NCI-H2196 (cell line): ENCODE data around the gene MYO15B.

Source experiments
- DNase-seq: peaks from one replicate; lab custom pipeline; 2025; ENCODE audit not compliant: unreplicated experiment; lab: John Stamatoyannopoulos, UW

MYO15B gene

DNA sequence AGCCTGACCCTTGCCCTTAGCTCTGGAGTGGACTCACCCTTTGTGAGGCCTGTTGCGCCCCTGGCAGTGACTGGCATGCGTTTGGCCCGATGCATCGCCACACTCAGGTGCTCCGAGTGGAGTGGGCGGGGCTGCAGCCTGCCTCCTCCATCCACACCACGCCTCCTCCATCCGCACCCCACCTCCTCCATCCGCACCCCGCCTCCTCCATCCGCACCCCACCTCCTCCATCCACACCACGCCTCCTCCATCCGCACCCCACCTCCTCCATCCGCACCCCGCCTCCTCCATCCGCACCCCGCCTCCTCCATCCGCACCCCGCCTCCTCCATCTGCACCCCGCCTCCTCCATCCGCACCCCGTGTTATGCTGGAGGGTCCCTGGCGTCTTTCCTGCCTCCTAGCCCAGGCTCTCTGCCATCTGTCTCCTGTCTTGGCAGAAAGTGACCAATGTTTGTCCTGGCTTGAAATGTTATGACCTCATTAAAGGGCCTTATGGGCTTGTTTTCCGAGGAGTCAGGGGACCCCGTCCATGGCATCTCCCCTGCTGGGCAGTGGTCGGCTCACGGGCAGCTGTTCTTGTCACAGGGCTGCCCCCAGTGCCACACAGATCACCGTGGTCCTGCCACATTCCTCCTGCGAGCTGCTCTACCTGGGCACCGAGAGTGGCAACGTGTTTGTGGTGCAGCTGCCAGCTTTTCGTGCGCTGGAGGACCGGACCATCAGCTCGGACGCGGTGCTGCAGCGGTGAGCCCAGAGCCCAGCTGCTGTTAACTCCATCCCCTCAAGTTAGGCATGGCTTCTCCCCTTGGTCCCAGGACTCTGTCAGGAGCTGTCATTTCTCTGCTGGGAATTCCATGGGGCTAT is 28.7 kb upstream of the MYO15B start:
- DNase-seq: no peak

DNA sequence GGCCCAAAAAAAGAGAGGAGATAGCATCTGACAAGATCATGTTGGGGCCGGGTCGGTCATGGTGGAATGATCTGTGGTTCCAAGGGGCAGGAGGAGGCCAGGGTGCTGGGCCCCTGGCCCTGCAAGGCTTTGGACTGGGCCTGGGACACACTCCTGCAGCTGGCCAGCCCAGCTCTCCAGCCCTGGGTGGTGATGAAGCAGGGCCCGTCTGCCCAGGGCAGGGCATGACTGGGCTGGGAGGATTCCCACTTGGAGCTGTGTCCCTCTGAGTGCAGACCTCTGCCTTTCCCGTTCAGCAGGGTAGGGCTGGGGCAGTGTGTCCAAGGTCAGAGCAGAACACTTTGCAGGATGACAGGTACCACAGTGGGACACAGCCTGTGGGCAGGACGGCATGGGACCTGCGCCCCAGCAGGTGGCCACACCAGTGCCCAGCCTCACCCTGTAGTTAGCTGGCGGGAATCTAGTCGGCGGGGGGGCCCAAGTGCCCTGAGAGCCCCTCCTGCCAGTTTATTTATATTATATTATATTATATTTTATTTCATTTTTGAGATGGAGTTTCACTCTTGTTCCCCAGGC is 27.6 kb upstream of the MYO15B start:
- DNase-seq: no peak

DNA sequence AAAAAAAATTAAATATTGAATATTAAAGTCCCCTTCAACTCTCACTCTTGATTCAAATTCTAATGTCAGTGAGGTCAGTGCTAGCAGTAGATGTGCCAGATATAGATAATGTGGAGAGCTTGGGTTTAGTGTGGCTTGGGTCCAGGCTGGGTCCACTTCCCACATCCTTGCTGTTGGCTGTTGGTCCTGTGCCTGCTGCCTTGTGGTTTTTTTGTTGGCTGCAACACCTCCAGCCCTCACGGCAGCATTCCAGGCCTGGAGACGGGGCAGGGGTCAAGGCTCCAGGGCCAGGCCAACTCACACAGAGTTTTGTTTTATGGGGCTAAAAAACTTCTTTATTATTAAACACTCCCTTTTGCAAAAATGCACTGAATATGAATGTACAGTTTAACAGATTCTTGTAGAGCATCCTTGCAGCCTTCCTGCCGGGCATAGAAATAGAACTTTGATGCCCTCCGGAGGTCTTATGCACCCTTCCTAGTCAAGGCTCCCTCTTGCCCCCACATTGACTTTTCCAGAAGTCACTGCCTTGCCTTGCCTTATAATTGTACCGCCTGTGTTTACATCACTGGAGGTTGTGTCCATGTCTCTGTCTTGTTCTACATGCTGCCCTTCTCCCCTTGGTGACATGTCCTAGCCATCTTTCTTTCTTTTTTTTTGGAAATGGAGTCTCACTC is 25.5 kb upstream of the MYO15B start:
- no peak for DNase-seq

DNA sequence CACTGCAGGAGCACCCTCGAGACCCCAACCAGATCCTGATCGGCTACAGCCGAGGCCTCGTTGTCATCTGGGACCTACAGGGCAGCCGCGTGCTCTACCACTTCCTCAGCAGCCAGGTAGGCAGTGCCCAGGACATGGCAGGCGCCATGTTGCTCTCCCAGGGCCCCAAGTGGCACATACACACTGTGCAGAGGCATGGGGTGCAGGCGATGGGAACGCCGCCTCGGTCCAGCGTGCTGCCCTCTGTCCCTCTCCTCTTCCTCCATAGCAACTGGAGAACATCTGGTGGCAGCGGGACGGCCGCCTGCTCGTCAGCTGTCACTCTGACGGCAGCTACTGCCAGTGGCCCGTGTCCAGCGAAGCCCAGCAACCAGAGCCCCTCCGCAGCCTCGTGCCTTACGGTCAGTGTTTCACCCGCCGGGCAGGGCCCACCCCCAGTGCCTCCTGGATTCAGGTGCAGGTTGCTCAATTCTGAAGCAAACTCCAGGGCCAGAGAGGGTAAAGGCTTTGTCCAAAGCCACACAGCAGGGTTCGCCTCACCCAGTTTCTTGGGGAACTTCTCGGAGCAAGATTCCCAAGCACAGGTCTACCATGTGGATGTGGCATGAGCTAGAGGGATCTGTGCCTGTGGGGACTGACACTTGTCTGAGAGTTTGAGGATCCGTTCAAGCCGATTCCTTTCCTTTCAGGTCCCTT is 24.4 kb upstream of the MYO15B start:
- DNase-seq: no peak

DNA sequence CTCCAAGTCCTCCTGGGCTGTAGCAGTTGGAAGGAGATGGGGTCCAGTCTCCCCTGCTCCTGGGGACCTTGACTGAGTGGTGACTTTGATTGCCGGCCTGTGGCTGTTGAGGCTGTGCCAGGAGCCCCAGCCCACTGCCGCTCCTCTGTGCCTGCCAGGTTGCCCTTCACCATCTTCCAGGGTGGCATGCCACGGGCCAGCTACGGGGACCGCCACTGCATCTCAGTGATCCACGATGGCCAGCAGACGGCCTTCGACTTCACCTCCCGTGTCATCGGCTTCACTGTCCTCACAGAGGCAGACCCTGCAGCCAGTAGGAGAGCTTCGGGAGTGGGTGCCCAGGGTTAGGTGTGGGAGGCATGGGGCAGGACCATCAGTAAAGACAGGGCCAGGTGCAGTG is 23.4 kb upstream of the MYO15B start:
- no peak for DNase-seq

DNA sequence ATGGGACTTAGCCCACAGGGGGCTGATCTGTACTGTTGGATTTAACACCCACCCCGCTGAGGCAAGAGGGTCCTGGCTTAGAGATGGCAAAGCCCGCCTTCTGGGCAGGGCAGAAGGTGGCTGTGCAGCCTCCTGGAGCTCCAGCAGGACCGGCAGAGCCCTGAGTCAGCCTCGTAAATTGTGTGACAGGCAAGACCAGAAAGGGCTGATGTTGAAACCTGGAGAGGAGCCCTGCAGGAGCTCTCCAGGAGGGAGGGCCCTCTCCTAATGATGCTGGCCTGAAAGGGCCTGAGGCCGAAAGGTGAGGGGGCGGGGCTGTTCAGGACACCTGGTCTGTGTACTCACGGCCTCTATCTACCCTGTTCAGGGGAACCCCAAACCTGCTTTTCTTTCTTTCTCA is 22.5 kb upstream of the MYO15B start:
- no peak for DNase-seq

DNA sequence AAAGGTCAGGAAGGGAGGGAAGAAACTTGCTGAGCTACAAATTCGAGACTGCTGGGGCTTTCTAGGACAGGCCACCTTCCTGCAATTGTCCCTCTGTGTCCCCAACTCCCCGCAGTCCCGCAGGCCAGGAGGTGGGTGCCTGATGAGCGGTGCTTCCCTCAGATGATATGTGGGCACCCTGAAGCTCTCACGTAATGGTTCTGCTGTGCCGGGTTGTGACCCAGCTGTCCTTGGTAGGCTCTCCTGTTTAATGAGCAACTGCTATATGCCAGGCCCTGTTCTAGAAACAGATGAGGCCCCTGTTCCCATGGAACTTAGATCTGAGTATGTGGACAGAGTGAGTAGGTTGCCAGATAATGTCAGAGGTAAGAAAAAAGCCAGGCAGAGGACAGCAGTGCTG is 22.0 kb upstream of the MYO15B start:
- DNase-seq: no peak

DNA sequence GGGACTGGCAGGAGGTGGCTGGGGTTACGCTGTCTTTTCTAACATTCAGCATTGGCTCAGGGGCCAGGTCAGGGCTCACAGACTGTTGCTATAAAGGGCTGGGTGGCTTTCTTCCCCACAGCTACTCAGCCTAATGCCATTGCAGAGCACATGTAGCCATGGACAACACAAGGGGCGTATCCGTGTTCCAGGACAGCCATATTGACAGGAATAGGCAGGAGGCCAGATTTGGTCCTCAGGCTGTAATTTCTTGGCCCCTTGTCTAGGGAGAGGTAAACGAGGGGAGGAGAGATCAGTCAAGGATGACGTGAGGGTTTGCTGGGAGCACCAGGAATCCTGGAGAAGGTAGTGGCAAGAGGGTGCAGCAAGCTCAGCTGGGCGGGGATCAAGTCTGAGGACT is 21.2 kb upstream of the MYO15B start:
- no peak for DNase-seq

DNA sequence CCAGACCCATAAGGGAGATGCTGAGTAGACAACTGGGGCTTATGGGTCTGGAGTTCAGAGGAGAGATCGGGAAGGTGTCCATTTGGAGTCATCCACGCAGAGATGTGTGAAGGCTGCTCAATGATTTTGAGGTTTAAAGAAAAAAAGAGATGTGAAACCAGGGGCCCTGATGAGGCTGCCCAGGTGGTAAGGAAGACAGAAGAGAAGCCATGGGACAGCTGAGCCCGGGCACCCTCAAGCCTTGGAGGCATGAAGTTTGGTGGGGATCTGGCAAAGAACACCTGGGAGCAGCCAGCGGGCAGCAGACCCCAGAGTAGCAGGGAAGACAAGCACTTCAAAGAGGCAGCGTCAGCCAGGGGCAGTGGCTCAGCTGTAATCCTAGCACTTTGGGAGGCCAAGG is 20.8 kb upstream of the MYO15B start:
- DNase-seq: no peak

DNA sequence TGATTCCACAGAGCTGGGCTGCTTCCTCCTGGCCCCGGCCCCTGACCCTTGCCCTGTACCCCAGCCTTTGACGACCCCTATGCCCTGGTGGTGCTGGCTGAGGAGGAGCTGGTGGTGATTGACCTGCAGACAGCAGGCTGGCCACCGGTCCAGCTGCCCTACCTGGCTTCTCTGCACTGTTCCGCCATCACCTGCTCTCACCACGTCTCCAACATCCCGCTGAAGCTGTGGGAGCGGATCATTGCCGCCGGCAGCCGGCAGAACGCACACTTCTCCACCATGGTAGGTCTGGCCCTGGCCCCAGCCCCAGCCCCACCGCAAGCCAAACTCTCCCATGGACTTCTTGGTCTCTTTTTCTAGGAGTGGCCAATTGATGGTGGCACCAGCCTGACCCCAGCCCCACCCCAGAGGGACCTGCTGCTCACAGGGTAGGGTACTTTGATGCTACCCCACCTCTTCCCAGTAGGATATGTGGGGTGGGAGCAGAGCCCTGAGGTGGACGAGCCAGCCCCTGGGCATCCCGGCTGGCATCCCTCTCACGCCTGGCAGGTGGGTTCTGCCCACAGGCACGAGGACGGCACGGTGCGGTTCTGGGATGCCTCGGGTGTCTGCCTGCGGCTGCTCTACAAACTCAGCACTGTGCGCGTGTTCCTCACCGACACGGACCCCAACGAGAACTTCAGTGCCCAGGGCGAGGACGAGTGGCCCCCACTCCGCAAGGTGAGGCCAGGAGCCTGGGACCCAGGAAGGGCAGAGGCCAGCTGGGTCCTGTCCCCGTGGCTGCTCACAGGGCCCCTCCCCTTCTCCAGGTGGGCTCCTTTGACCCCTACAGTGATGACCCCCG is 19.0 kb upstream of the MYO15B start:
- DNase-seq: no peak

DNA sequence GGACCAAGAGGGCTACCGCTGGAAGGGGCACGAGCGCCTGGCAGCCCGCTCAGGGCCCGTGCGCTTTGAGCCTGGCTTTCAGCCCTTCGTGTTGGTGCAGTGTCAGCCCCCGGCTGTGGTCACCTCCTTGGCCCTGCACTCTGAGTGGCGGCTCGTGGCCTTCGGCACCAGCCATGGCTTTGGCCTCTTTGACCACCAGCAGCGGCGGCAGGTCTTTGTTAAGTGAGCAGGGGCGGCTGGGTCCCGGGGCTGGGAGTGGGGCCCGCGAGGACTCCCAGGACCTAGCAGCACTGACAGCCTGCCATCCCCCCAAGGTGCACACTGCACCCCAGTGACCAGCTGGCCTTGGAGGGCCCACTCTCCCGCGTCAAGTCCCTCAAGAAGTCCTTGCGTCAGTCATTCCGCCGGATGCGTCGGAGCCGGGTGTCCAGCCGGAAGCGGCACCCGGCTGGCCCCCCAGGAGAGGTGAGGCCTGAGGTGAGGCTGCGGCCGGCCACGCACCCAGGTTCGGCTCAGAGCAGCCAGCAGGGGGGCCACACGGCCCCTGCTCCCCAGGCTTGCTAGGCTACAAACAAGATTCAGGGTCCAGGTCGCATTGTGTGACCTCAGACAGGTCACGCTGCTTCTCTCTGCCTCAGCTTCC is 17.4 kb upstream of the MYO15B start:
- no peak for DNase-seq

DNA sequence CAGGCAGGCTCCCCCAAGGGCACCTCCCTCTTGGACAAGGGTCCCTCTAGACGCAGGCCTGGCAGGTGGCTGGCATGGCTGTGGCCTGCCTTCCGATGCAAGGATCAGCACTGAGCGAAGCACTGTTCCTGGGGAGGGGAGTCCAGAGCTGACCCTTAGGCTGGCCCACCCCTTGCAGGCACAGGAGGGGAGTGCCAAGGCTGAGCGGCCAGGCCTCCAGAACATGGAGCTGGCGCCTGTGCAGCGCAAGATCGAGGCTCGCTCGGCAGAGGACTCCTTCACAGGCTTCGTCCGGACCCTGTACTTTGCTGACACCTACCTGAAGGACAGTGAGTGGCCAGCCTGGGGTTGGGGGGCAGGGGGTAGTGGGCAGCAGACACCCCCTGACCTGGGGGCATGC is 16.8 kb upstream of the MYO15B start:
- no peak for DNase-seq

DNA sequence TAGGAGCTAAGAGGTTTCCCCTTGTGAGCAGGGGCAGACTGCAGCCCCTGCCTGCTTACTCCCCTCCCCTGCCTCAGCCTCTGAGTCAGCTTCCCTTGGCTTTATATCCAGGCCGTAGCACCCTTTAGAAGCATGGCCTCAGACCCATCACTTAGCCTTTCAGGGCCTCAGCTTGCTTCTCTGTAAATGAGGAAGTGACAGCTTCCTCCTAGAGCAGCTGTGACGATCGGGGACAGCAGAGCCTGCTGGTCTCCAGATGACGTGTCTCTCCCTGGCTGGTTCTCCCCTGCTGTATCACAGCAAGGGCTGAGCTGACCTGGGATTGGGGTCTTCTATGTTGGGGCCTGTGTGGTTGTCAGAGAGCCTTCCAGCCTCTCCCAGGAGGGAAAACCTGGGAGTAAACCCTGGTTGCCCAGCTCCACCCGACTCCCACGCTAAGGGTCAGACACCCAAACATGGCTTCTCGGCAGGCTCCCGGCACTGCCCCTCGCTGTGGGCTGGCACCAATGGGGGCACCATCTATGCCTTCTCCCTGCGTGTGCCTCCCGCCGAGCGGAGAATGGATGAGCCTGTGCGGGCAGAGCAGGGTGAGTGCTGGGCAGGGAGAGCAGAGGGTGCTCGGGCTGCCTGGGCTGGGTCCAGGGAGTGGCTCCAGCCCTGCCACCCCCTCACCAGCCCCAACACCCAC is 16.3 kb upstream of the MYO15B start:
- no peak for DNase-seq

DNA sequence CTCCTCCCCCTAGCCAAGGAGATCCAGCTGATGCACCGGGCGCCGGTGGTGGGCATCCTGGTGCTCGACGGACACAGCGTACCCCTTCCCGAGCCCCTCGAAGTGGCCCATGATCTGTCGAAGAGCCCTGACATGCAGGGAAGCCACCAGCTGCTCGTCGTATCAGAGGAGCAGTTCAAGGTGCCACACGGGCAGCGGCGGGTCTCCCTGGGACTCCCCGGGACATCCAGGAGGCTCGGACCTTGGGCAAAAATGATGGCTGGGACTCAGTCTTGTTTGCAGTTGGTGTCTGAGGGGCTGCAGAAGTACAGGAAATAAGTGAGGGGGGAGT is 15.8 kb upstream of the MYO15B start:
- no peak for DNase-seq

DNA sequence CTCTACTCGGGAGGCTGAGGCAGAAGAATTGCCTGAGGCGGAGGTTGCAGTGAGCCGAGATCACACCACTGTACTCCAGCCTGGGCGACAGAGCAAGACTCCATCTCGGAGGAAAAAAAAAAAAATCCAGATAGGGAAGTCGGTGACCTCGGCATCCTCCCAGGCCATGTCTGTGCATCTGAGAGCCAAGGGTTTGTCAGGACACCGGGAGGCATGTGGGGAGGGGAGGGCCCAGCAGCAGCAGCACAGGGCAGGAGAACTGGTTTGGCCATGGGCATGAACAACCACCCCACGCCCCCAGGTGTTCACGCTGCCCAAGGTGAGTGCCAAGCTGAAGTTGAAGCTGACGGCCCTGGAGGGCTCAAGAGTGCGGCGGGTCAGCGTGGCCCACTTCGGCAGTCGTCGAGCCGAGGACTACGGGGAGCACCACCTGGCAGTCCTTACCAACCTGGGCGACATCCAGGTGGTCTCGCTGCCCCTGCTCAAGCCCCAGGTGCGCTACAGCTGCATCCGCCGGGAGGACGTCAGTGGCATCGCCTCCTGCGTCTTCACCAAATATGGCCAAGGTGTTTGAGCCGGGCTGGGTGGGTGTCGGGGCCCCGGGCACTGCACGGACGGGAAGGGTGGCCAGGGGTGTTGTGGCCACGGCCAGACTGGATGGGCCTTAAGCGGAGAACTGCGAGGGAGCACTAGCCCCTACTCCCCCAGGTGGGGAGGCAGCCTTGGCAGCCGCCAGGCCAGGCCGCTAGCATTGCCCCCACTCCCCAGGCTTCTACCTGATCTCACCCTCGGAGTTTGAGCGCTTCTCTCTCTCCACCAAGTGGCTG is 14.7 kb upstream of the MYO15B start:
- DNase-seq: no peak

DNA sequence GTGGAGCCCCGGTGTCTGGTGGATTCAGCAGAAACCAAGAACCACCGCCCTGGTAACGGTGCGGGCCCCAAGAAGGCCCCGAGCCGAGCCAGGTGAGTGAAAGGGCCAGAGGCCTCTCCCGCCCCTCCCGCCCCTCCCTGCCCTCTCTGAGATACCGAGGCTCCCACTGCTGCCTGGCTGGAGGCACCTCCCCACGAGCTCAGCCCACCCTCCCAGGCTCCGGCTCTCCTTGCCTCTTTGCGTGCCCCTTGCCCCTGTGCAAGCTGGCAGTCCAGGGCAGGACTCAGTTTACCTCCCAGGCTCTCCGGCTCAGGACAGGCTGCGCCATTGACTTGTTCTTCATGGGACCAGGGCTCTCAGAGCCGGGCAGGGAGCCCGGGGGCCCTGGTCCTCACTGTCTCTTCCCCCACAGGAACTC is 14.1 kb upstream of the MYO15B start:
- DNase-seq: no peak

DNA sequence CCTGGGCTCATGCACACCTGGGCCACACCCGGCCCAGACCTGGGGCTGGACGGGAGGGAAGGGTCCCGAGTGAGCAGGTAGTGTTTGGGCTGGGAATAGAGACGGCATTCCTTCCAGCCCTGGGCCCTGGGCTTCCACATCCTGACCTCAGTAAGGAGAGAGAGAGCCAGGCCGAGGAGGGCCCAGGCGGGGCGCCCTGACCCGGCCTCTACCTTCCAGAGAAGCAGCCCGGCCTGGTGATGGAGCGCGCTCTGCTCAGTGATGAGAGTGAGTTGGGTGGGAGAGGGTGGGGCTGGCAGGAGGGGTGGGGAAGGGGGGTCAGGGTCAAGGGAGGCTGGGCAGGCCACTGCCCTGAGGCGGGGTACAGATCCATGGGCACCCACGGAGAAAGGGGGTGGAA is 13.6 kb upstream of the MYO15B start:
- DNase-seq: no peak

DNA sequence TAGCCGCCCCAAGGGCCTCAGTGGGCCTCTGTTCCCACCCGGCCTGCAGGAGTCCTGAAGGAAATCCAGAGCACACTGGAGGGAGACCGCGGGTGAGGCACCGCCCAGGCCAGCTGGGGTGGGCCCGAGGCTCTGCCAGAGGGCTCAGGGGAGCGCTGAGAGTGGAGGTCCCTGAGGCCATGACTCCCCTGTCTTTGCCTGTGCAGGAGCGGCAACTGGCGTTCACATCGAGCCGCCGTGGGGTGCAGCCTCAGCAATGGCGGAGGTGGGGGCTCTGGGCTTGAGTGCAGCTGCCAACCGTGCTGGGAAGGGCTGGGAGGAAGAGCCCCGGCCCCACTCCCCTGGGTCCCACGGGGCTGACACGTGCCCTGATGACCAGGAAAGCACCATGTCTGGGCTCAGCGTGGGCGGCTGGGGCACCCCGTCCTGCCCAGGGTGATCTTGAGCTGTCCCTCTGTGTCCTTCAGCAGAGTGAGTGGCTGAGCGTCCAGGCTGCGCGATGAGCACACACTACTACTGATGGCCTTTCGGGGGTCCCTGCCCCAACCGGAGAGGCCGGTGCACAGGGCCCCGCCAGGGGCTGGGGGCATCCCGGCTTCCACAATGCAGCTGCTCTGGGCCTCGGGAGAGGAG is 13.1 kb upstream of the MYO15B start:
- no peak for DNase-seq

DNA sequence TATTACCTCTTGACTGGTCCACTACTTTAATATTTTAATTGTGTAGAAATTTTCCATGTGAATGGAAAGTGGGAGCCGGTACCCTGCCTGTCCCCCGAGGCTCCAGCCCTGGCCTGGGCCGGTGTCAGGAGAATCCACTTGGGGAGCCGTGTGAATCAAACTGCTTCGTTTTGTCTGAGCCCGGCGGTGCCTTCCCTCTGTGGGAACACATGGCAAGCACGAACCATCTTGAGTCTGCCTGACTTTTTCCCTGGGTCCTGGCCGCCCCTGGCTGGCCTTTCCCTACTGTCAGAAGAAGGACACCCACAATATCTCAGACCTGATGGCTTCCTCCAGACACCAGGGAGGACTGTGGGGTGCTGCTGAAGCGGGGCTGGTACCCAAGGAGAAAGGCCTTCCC is 12.4 kb upstream of the MYO15B start:
- DNase-seq: no peak
